Measurements from ENCODE around the gene KIF13A. TPM values are rescaled to one million over a fixed set of nuclear protein-coding genes. Genes with fewer than 3 reads are reported as not detected.
"Not testable (repeated sequence)": the region's sequence is repeated elsewhere in the genome, so short reads cannot be mapped to it uniquely, and the experiment has no call there.

KIF13A gene
- total RNA-seq, 4 donors from 2014 or later: 38.6 to 64.3 (median 43.9) TPM

GRCh38 chr6:17957904-17958620 lies 29.4 kb downstream of the KIF13A start:
- DNase-seq (ENCODE audit: low spot score) (no peak), ATAC-seq (ENCODE audit: low FRiP score) (no peak)
- TF ChIP-seq CTCF (IDR thresholded peaks at IDR 0.05): no peak

- ATAC-seq (ENCODE audit: low FRiP score) (no peak), DNase-seq (ENCODE audit: low spot score) (no peak)
- TF ChIP-seq CTCF (IDR thresholded peaks at IDR 0.05): no peak
Observed at GRCh38 chr6:17957498-17957897, 29.9 kb downstream of the KIF13A start.

GRCh38 chr6:17957086-17957485 lies 30.3 kb downstream of the KIF13A start:
- TF ChIP-seq CTCF (IDR thresholded peaks at IDR 0.05): no peak
- no peak for DNase-seq (ENCODE audit: low spot score)
- no peak for ATAC-seq (ENCODE audit: low FRiP score)

- DNase-seq (ENCODE audit: low spot score) (no peak), ATAC-seq (ENCODE audit: low FRiP score) (no peak)
- TF ChIP-seq CTCF (IDR thresholded peaks at IDR 0.05): no peak
Observed at GRCh38 chr6:17950095-17950494, 37.3 kb downstream of the KIF13A start.

- no peak for TF ChIP-seq CTCF (IDR thresholded peaks at IDR 0.05)
- ATAC-seq (ENCODE audit: low FRiP score): no peak
- DNase-seq (ENCODE audit: low spot score): no peak
Observed at GRCh38 chr6:17949168-17949567, 38.3 kb downstream of the KIF13A start.

- TF ChIP-seq CTCF (IDR thresholded peaks at IDR 0.05): no peak
- DNase-seq (ENCODE audit: low spot score): no peak
- no peak for ATAC-seq (ENCODE audit: low FRiP score)
Observed at GRCh38 chr6:17948725-17949124, 38.7 kb downstream of the KIF13A start.

- not testable (repeated sequence) for DNase-seq (ENCODE audit: low spot score); ATAC-seq (ENCODE audit: low FRiP score)
Observed at GRCh38 chr6:17947574-17947973, 39.9 kb downstream of the KIF13A start.
